WTC11 (cell line): ENCODE results near the gene STK10. TPM values are rescaled to one million over a fixed set of nuclear protein-coding genes. Genes with fewer than 3 reads are reported as not detected.

Source experiments
- ATAC-seq: fragments of 200-7000 bp; cut with Tn5 transposase; 2 replicates; pipeline ENCODE4 v1.10.0; 2021; ENCODE audit warnings: mild to moderate bottlenecking, moderate library complexity
- CTCF ChIA-PET: fragments of 300-600 bp; sonication (Branson Sonifier 250); formaldehyde crosslinking; loops from one replicate; lab custom pipeline; 2021; ENCODE audit warnings: antibody characterized with exemption; lab: Charles Lee
- POLR2A ChIA-PET: fragments of 350-600 bp; sonication (Branson Sonifier 250); formaldehyde crosslinking; loops from one replicate; lab custom pipeline; 2021; ENCODE audit warnings: antibody characterized with exemption; lab: Charles Lee
- DNase-seq: peaks from one replicate; pipeline ENCODE4 v3.0.0; 2021; ENCODE audit warnings: low spot score
- H3K27ac Mint-ChIP-seq: 2 replicates; pipeline ENCODE4 v1.8.0; 2021; ENCODE audit warnings: mixed read lengths
- H3K27me3 Mint-ChIP-seq: 2 replicates; pipeline ENCODE4 v1.8.0; 2021; ENCODE audit warnings: low read depth, mild to moderate bottlenecking, moderate library complexity, mixed read lengths
- H3K36me3 Mint-ChIP-seq: 2 replicates; pipeline ENCODE4 v1.8.0; 2021; ENCODE audit warnings: mixed read lengths
- H3K4me1 Mint-ChIP-seq: 2 replicates; pipeline ENCODE4 v1.8.0; 2022; ENCODE audit warnings: mixed read lengths
- H3K4me3 Mint-ChIP-seq: 2 replicates; pipeline ENCODE4 v1.8.0; 2021; ENCODE audit warnings: mild to moderate bottlenecking, moderate library complexity, mixed read lengths
- H3K9me3 Mint-ChIP-seq: 2 replicates; pipeline ENCODE4 v1.8.0; 2021; ENCODE audit warnings: mixed read lengths
- ATF1 ChIP-seq: sonication (generic); formaldehyde crosslinking; IDR thresholded peaks from 2 replicates; pipeline ENCODE4 v1.8.1; 2023; ENCODE audit warnings: mild to moderate bottlenecking, moderate library complexity, missing genetic modification reagents
- HMGA2 ChIP-seq: fragments of 250-450 bp; sonication (Bioruptor Pico); IDR thresholded peaks from 2 replicates; pipeline ENCODE4 v1.4.0; 2021; ENCODE audit warnings: mild to moderate bottlenecking, moderate library complexity
- JAZF1 ChIP-seq: fragments of 250-450 bp; sonication (Bioruptor Pico); IDR thresholded peaks from 2 replicates; pipeline ENCODE4 v1.9.0; 2021; ENCODE audit warnings: moderate library complexity, mild to moderate bottlenecking, inconsistent platforms
- JUN ChIP-seq: sonication (generic); formaldehyde crosslinking; IDR thresholded peaks from 2 replicates; pipeline ENCODE4 v1.8.0; 2023; ENCODE audit warnings: mild to moderate bottlenecking, missing genetic modification reagents
- NFE2L1 ChIP-seq: sonication (generic); formaldehyde crosslinking; IDR thresholded peaks from 2 replicates; pipeline ENCODE4 v1.8.1; 2023; ENCODE audit warnings: missing genetic modification reagents
- NR1H2 ChIP-seq: sonication (generic); formaldehyde crosslinking; IDR thresholded peaks from 2 replicates; pipeline ENCODE4 v1.9.0; 2021; ENCODE audit warnings: mild to moderate bottlenecking, moderate library complexity, missing genetic modification reagents
- NR2C2 ChIP-seq: sonication (generic); formaldehyde crosslinking; IDR thresholded peaks from 2 replicates; pipeline ENCODE4 v1.8.0; 2022; ENCODE audit warnings: mild to moderate bottlenecking, missing genetic modification reagents
- RELA ChIP-seq: sonication (generic); formaldehyde crosslinking; IDR thresholded peaks from 2 replicates; pipeline ENCODE4 v1.8.1; 2022; ENCODE audit warnings: missing genetic modification reagents, mild to moderate bottlenecking, borderline replicate concordance
- RORB ChIP-seq: fragments of 250-450 bp; sonication (Bioruptor Pico); IDR thresholded peaks from 2 replicates; pipeline ENCODE4 v1.9.0; 2021; ENCODE audit warnings: mild to moderate bottlenecking
- SOX15 ChIP-seq: fragments of 250-450 bp; sonication (Bioruptor Pico); IDR thresholded peaks from 2 replicates; pipeline ENCODE4 v1.9.0; 2021; ENCODE audit warnings: mild to moderate bottlenecking
- TCF7 ChIP-seq: sonication (generic); formaldehyde crosslinking; IDR thresholded peaks from 2 replicates; pipeline ENCODE4 v1.8.0; 2022; ENCODE audit warnings: mild to moderate bottlenecking, low read depth, missing genetic modification reagents, moderate library complexity
- ZNF396 ChIP-seq: fragments of 250-450 bp; sonication (Bioruptor Pico); IDR thresholded peaks from 2 replicates; pipeline ENCODE4 v1.8.0; 2021; ENCODE audit warnings: mild to moderate bottlenecking, moderate library complexity, borderline replicate concordance
- ZNF416 ChIP-seq: fragments of 250-450 bp; sonication (Bioruptor Pico); IDR thresholded peaks from 2 replicates; pipeline ENCODE4 v1.9.0; 2021; ENCODE audit warnings: mild to moderate bottlenecking, inconsistent platforms
- ZNF423 ChIP-seq: fragments of 250-450 bp; sonication (Bioruptor Pico); IDR thresholded peaks from 2 replicates; pipeline ENCODE4 v2.1.2; 2022; ENCODE audit warnings: mild to moderate bottlenecking, moderate library complexity
- total RNA-seq: library from RNA; stranded (reverse); gene quantifications from 3 replicates; pipeline ENCODE4 v1.2.3, GENCODE V29; 2021
- TF ChIP-seq, protein P1 (sequence below): sonication (generic); formaldehyde crosslinking; IDR thresholded peaks from 2 replicates; pipeline ENCODE4 v1.8.1; 2023; ENCODE audit warnings: mild to moderate bottlenecking, missing genetic modification reagents
- TF ChIP-seq, protein P2 (sequence below): sonication (generic); formaldehyde crosslinking; IDR thresholded peaks from 2 replicates; pipeline ENCODE4 v1.8.1; 2023; ENCODE audit warnings: mild to moderate bottlenecking, missing genetic modification reagents, moderate library complexity
- TF ChIP-seq, protein P3 (sequence below): sonication (generic); formaldehyde crosslinking; IDR thresholded peaks from 2 replicates; pipeline ENCODE4 v1.8.1; 2023; ENCODE audit warnings: mild to moderate bottlenecking, missing genetic modification reagents, moderate library complexity
- TF ChIP-seq, protein P4 (sequence below): sonication (generic); formaldehyde crosslinking; IDR thresholded peaks from 2 replicates; pipeline ENCODE4 v1.8.1; 2023; ENCODE audit warnings: mild to moderate bottlenecking, missing genetic modification reagents
- TF ChIP-seq, protein P5 (sequence below): sonication (generic); formaldehyde crosslinking; IDR thresholded peaks from 2 replicates; pipeline ENCODE4 v1.8.0; 2022; ENCODE audit warnings: mild to moderate bottlenecking, missing genetic modification reagents
- TF ChIP-seq, protein P6 (sequence below): fragments of 250-450 bp; sonication (Bioruptor Pico); IDR thresholded peaks from 2 replicates; pipeline ENCODE4 v1.9.0; 2021; ENCODE audit warnings: mild to moderate bottlenecking

The STK10 gene
- total RNA-seq, 1 experiment from 2014 or later = 20.5 TPM

DNA sequence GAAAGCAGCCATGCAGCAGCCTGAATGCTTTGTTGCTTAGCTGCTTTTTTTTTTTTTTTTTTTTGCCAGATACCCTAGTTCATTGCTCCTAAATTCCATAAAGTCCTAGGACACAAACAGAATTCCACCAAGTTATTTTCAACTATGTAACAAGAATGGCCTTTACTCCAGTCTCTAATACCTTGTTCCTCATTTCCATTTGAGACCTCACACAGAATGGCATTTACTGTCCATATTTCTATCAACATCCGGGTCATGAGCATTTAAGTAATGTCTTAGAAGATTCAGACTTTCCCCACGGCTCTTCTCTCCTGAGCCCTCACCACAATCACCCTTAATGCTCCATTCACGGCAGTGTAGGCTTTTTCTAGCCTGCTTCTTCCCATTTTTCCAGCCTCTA lies 149.9 kb downstream of the STK10 start (continued):
- TF ChIP-seq, protein P1, sequence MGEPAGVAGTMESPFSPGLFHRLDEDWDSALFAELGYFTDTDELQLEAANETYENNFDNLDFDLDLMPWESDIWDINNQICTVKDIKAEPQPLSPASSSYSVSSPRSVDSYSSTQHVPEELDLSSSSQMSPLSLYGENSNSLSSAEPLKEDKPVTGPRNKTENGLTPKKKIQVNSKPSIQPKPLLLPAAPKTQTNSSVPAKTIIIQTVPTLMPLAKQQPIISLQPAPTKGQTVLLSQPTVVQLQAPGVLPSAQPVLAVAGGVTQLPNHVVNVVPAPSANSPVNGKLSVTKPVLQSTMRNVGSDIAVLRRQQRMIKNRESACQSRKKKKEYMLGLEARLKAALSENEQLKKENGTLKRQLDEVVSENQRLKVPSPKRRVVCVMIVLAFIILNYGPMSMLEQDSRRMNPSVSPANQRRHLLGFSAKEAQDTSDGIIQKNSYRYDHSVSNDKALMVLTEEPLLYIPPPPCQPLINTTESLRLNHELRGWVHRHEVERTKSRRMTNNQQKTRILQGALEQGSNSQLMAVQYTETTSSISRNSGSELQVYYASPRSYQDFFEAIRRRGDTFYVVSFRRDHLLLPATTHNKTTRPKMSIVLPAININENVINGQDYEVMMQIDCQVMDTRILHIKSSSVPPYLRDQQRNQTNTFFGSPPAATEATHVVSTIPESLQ (CRISPR knock-in tag) = no peak
- TF ChIP-seq RORB (CRISPR knock-in tag) (no peak), SOX15 (CRISPR knock-in tag) (no peak), ZNF396 (no peak), NFE2L1 (no peak), NR2C2 (CRISPR knock-in tag) (no peak)
- TF ChIP-seq, protein P2, sequence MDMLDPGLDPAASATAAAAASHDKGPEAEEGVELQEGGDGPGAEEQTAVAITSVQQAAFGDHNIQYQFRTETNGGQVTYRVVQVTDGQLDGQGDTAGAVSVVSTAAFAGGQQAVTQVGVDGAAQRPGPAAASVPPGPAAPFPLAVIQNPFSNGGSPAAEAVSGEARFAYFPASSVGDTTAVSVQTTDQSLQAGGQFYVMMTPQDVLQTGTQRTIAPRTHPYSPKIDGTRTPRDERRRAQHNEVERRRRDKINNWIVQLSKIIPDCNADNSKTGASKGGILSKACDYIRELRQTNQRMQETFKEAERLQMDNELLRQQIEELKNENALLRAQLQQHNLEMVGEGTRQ (CRISPR knock-in tag) = no peak
- TF ChIP-seq, protein P3, sequence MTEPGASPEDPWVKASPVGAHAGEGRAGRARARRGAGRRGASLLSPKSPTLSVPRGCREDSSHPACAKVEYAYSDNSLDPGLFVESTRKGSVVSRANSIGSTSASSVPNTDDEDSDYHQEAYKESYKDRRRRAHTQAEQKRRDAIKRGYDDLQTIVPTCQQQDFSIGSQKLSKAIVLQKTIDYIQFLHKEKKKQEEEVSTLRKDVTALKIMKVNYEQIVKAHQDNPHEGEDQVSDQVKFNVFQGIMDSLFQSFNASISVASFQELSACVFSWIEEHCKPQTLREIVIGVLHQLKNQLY (CRISPR knock-in tag) = no peak
- TF ChIP-seq, protein P4, sequence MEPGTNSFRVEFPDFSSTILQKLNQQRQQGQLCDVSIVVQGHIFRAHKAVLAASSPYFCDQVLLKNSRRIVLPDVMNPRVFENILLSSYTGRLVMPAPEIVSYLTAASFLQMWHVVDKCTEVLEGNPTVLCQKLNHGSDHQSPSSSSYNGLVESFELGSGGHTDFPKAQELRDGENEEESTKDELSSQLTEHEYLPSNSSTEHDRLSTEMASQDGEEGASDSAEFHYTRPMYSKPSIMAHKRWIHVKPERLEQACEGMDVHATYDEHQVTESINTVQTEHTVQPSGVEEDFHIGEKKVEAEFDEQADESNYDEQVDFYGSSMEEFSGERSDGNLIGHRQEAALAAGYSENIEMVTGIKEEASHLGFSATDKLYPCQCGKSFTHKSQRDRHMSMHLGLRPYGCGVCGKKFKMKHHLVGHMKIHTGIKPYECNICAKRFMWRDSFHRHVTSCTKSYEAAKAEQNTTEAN (CRISPR knock-in tag) = no peak
- TF ChIP-seq, protein P5, sequence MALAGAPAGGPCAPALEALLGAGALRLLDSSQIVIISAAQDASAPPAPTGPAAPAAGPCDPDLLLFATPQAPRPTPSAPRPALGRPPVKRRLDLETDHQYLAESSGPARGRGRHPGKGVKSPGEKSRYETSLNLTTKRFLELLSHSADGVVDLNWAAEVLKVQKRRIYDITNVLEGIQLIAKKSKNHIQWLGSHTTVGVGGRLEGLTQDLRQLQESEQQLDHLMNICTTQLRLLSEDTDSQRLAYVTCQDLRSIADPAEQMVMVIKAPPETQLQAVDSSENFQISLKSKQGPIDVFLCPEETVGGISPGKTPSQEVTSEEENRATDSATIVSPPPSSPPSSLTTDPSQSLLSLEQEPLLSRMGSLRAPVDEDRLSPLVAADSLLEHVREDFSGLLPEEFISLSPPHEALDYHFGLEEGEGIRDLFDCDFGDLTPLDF = no peak

DNA sequence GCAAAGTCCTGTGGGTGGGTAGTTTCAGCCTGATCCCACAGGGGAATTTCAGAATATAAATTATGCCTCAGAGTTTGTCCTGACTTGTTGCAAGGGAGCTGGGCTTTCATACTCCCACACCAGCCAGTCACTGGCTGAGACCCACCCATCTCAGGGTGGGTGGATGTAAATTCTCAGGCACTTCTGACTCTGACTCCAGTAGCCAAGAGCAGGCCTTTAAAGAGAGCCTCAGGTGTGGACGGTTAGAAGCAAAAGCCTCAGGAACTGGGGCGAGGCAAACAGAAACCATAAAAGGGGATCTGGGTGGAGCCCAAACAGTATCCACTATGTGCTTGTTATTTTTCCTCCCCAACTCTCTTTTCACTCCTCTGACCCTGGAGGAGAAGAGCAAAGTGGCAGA lies 153.0 kb downstream of the STK10 start:
- ChIA-PET POLR2A (interaction anchor here (1.0 kb wide), 1 partner anchor 29 kb away, joined by 4 read pairs; the partner anchor contains the start of gene FBXW11), CTCF (interaction anchor here (1.7 to 3.7 kb wide), 2 partner anchors 10 to 123 kb away, joined by 5 to 19 read pairs; no protein-coding TSS in a partner anchor)
- H3K4me3 Mint-ChIP-seq = no peak overlapping the region
- H3K9me3 Mint-ChIP-seq = peaks cover 48% of the 10 kb centered on the region
- H3K36me3 Mint-ChIP-seq = peaks cover 34% of the 10 kb centered on the region
- no peak for ATAC-seq
- H3K27me3 Mint-ChIP-seq = peaks cover 7% of the 10 kb centered on the region
- no peak overlapping the region for H3K27ac Mint-ChIP-seq
- no peaks in the 10 kb centered on the region; the same call in 1 of the 2 replicates for H3K4me1 Mint-ChIP-seq
- no peak for DNase-seq
- TF ChIP-seq ZNF423 (CRISPR knock-in tag) (no peak), RELA (CRISPR knock-in tag) (no peak), HMGA2 (CRISPR knock-in tag) (no peak), JAZF1 (CRISPR knock-in tag) (no peak), JUN (CRISPR knock-in tag) (no peak), NR1H2 (no peak), ATF1 (no peak), TCF7 (CRISPR knock-in tag) (no peak), ZNF416 (CRISPR knock-in tag) (no peak)
- TF ChIP-seq, protein P6, sequence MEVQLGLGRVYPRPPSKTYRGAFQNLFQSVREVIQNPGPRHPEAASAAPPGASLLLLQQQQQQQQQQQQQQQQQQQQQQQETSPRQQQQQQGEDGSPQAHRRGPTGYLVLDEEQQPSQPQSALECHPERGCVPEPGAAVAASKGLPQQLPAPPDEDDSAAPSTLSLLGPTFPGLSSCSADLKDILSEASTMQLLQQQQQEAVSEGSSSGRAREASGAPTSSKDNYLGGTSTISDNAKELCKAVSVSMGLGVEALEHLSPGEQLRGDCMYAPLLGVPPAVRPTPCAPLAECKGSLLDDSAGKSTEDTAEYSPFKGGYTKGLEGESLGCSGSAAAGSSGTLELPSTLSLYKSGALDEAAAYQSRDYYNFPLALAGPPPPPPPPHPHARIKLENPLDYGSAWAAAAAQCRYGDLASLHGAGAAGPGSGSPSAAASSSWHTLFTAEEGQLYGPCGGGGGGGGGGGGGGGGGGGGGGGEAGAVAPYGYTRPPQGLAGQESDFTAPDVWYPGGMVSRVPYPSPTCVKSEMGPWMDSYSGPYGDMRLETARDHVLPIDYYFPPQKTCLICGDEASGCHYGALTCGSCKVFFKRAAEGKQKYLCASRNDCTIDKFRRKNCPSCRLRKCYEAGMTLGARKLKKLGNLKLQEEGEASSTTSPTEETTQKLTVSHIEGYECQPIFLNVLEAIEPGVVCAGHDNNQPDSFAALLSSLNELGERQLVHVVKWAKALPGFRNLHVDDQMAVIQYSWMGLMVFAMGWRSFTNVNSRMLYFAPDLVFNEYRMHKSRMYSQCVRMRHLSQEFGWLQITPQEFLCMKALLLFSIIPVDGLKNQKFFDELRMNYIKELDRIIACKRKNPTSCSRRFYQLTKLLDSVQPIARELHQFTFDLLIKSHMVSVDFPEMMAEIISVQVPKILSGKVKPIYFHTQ (CRISPR knock-in tag) = no peak
